Esophagus (tissue), 2 donors: ENCODE results near the gene PDZD8. TPM values are rescaled to one million over a fixed set of nuclear protein-coding genes. Genes with fewer than 3 reads are reported as not detected.

ENCODE experiments used
- H3K27ac ChIP-seq, 2 donors: one replicate each; pipeline ENCODE4 v1.5.1; 2013; ENCODE audit warnings: low read depth in 2 of 2, mild to moderate bottlenecking in 2 of 2, inconsistent platforms in 1 of 2, low read length in 1 of 2, moderate library complexity in 1 of 2
- H3K27me3 ChIP-seq, 2 donors: one replicate each; pipeline ENCODE4 v1.6.1; 2013; ENCODE audit warnings: low read length in 2 of 2, control low read depth in 1 of 2, mild to moderate bottlenecking in 1 of 2; ENCODE audit not compliant: insufficient read depth in 2 of 2, control insufficient read depth in 1 of 2
- H3K36me3 ChIP-seq, 2 donors: one replicate each; pipeline ENCODE4 v1.6.1; 2013; ENCODE audit warnings: low read length in 1 of 2; ENCODE audit not compliant: control insufficient read depth in 2 of 2, insufficient read depth in 2 of 2
- H3K4me1 ChIP-seq, 2 donors: one replicate each; pipeline ENCODE4 v1.6.1; 2013; ENCODE audit warnings: low read length in 1 of 2; ENCODE audit not compliant: control insufficient read depth in 2 of 2, insufficient read depth in 2 of 2
- H3K4me3 ChIP-seq, 2 donors: one replicate each; pipeline ENCODE4 v1.5.1; 2013; ENCODE audit warnings: low read length in 2 of 2, mild to moderate bottlenecking in 2 of 2, low read depth in 1 of 2, moderate library complexity in 1 of 2
- H3K9me3 ChIP-seq, 2 donors: one replicate each; pipeline ENCODE4 v1.6.1; 2013; ENCODE audit warnings: mild to moderate bottlenecking in 2 of 2, low read depth in 1 of 2, low read length in 1 of 2, moderate library complexity in 1 of 2; ENCODE audit not compliant: control insufficient read depth in 2 of 2, insufficient read depth in 1 of 2
- WGBS, 2 donors: extraction: QIAGEN DNeasy Blood & Tissue Kit; methylation state at CpG; one replicate each; pipeline ENCODE4 v1.1.7; 2013; 5-methylcytosine and 5-hydroxymethylcytosine counted together
- polyA plus RNA-seq, 2 donors: library from polyadenylated mRNA; stranded (reverse); fragments of 200-250 nt; gene quantifications; one replicate each; pipeline ENCODE4 v1.2.3, GENCODE V29; 2013
- donor health status: healthy with polysubstance abuse.
- donor health status: Bipolar disorder and iron deficiency.

Gene PDZD8
- polyA plus RNA-seq, 2 donors, result 2.9 to 6.8 TPM

DNA sequence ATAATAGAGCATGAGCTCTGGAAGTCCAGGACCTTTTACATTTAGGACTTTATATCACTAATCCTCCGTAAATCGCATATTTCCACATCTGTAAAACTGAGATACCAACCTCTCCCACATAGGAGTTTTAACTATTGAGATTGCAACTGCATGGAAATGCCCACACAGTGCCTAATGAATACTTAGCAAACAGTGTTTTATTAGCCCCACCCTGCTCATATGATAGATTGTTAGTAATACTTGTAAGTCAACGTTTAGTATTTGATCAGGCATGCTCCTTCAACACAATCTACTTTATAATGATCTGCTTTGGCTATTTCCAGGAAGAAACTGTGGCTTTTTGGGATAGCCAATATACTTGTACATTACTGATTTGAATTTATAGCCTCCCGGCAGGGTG is 8.5 kb downstream of the PDZD8 start:
- Histone ChIP-seq H3K4me3 (no peak overlapping the region), H3K9me3 (no peaks in the 10 kb centered on the region), H3K27ac (no peak overlapping the region), H3K27me3 (no peaks in the 10 kb centered on the region), H3K36me3 (no peaks in the 10 kb centered on the region), H3K4me1 (no peaks in the 10 kb centered on the region)
- 44 to 45% methylated on average over 4 of the region's 4 CpGs for WGBS, 2 donors

DNA sequence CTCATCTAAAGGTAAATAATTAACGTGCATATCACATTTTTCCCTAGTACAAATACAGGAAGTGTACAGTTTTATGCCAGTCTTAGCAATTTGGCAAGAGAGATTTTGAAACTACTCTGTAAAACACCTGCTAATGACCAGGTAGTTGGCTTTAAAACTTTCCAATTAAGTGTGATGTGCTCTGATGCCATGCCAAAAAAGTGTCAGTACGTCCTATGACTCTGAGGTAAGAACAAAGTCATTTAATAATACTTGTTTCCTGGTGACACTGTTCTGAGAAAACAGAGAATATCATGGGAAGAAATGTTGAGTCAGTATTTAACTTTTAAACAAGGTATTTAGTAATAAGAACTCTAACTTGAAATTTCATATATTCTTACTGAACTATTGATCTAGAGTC is 9.6 kb downstream of the PDZD8 start:
- no peaks in the 10 kb centered on the region for H3K9me3 ChIP-seq
- H3K27me3 ChIP-seq, result no peaks in the 10 kb centered on the region
- H3K4me1 ChIP-seq, result no peaks in the 10 kb centered on the region
- H3K27ac ChIP-seq, result no peak overlapping the region
- no peak overlapping the region for H3K4me3 ChIP-seq
- no peaks in the 10 kb centered on the region for H3K36me3 ChIP-seq
- 20 to 23% methylated on average over 2 of the region's 2 CpGs for WGBS, 2 donors

DNA sequence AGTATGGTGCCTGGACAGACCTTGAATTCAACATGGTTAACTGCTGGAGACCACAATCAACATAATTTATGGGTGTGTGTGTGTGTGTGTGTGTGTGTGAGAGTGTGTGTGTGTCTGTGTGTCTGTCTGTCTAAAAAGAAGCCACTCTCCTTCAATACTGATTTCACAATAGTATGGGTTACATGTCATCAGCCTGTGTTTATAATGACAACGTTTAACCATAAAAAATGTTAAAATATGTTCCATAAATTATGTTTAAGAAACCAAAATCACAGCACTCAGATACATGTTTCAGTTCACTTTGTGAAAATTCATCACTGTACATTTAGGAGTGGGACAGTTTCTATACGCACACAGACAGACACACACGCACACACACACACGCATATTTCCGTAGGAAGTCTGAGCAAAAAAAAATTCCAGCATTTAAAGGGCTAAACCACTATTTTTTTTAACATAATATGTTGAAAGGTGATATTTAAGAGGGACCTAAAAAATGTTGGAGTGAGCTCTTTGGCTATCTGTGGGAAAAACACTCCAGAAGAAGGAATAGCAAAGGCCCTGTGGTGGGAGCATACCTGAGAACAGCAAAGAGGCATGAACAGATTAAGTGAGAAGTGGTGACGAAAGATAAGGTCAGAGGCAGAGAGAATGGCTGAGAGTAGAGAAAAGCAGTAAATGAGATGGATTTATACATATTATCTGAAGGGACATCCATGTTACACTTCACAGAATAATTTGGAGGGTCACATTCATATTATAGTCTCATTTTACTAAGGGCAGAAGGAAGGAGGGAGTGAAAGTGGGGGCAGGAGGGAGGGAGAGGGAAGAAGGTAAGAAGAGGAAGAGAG is 10.9 kb downstream of the PDZD8 start:
- Histone ChIP-seq H3K27me3 (no peaks in the 10 kb centered on the region), H3K36me3 (no peaks in the 10 kb centered on the region), H3K27ac (no peak overlapping the region), H3K4me3 (no peak overlapping the region), H3K4me1 (no peaks in the 10 kb centered on the region), H3K9me3 (no peaks in the 10 kb centered on the region)
- WGBS, 2 donors, result 66 to 75% methylated on average over 6 of the region's 6 CpGs

DNA sequence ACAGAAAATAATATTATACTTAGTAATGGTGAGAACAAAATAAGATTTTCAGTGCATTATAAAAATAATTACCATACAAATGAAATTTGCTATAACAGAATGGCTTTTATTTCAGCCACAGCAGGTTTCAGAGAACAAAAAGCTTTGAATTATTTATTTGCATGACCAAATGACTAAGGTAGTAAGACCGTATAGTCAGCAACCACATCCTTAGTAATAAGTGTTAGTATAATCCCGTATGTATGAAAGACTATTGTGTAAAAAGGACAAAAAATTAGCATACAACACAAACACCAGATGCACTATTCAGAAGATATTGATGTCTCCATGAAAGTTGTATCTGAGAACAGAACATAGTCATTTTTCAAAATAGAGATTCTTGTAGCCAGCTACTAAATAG is 12.2 kb downstream of the PDZD8 start:
- H3K9me3 ChIP-seq, result no peaks in the 10 kb centered on the region
- H3K36me3 ChIP-seq, result no peaks in the 10 kb centered on the region
- H3K27me3 ChIP-seq, result no peaks in the 10 kb centered on the region
- 39 to 41% methylated on average over 2 of the region's 2 CpGs for WGBS, 2 donors
- H3K4me1 ChIP-seq, result no peaks in the 10 kb centered on the region
- no peak overlapping the region for H3K4me3 ChIP-seq
- H3K27ac ChIP-seq, result no peak overlapping the region

DNA sequence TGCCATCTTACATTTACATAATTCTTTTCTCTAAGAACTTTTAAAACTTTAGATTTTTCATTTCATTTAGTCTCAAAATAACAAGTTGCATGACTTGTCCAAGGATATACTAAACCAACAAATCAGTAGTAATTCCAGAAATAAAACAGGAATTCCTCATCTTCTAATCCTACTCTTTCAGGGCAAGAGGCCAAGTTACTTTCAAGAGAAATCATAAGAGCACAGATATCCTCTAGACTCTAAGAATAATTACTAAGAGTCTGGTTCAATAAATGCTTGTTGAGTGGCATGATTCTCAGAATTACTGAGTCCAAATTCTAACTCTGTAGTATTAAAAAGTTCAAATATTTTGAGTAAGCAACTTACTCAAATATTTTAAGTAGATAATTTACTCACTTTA is 12.9 kb downstream of the PDZD8 start:
- Histone ChIP-seq H3K27me3 (no peaks in the 10 kb centered on the region), H3K4me1 (no peaks in the 10 kb centered on the region), H3K36me3 (no peaks in the 10 kb centered on the region), H3K9me3 (no peaks in the 10 kb centered on the region), H3K4me3 (no peak overlapping the region), H3K27ac (no peak overlapping the region)

DNA sequence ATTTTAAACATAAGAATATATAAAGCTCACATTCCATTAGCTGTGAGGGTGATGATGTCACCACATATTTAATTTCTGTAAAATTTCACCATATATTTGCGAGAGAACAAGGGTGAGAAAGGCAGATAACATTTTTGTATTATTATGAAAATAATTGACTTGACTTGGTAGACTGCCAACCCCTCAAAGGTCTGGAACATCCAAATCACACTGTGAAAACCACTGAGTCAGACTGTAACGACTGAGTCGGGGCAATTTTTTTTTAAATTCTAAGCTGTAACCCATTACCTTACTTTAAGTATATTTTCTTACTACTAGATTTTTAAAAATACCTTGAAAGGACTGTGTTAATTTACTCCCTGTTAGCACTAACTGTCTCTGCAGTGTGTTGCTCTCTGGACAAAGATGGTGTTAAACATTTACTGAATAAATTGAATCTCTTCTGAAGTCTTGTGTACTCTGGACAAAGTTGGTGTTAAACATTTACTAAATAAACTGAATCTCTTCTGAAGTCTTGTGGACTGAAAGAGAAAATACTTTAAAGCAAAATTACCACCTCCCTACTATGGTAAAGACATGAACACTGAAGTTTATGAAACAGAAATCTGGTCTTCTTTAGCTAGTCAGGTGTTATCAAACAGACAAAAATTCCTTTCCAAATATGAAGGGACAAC is 14.1 kb downstream of the PDZD8 start:
- no peaks in the 10 kb centered on the region for H3K36me3 ChIP-seq
- 35 to 43% methylated on average over 3 of the region's 3 CpGs for WGBS, 2 donors
- H3K4me3 ChIP-seq, result no peak overlapping the region
- no peak overlapping the region for H3K27ac ChIP-seq
- H3K4me1 ChIP-seq, result no peaks in the 10 kb centered on the region
- no peaks in the 10 kb centered on the region for H3K27me3 ChIP-seq
- no peaks in the 10 kb centered on the region for H3K9me3 ChIP-seq

DNA sequence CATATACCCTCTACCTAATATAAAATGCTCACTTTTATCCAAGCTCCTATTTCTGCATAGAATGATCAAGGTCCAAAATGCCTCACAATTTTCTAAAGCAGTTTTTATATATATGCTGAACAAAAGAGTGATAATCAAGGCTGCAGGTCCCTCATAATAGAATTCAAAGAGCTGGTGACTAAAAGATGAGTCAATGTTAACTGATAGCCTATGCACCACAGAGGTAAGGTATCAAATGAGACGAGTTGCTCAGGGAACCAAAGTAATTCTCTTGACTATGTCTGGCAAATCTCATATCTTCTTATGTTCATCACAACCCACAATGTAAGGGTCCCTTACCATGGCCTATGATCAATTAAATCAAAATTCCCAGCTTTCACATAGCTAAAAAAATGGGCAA is 15.2 kb downstream of the PDZD8 start:
- Histone ChIP-seq H3K9me3 (no peaks in the 10 kb centered on the region), H3K27ac (no peak overlapping the region), H3K4me3 (no peak overlapping the region), H3K4me1 (no peaks in the 10 kb centered on the region), H3K27me3 (no peaks in the 10 kb centered on the region), H3K36me3 (no peaks in the 10 kb centered on the region)
- 32 to 52% methylated on average over 1 of the region's 1 CpG for WGBS, 2 donors

DNA sequence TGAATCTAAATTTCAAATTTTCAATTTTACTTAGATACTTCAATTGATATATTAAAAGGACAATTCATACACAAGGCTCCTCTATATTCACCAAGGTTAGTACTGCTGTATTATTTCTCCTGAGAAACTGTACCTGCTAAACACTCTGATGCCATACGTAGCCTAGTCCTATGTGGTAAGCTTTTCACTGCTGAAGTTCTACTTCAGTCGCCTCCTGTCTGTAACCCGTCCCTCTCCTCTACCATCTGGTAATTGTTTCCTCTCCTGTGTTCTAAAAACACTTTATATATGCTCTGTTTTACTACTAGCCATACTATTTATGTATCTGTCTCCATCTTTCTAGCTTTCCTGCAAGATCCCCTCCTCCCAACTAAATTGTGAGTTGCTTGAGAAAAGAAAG is 20.2 kb downstream of the PDZD8 start:
- WGBS, 2 donors, result 75 to 77% methylated on average over 3 of the region's 3 CpGs
- no peaks in the 10 kb centered on the region for H3K4me1 ChIP-seq

DNA sequence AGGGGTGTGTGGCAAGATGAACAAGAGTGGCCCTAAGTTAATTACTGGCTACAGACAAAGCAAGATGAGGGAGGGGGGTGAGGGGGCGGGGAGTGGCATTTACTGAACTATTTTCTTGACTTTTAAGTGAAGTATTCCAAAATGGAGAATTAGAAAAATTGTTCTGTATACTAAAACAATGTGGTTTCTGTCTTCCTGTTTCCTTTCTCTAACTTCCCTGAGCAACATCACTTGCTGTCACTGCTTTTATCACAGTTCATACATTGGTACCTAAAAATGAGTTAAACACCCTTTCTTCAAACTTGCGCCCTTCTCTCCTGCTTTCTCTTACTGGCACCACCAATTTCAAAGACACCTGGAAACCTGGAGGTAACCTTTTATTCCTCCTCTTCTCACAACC is 21.6 kb downstream of the PDZD8 start:
- Histone ChIP-seq H3K4me3 (no peak overlapping the region), H3K27ac (no peak overlapping the region), H3K9me3 (no peaks in the 10 kb centered on the region), H3K36me3 (no peaks in the 10 kb centered on the region), H3K27me3 (no peaks in the 10 kb centered on the region), H3K4me1 (no peaks in the 10 kb centered on the region)
- 83 to 89% methylated on average over 2 of the region's 2 CpGs for WGBS, 2 donors

More for the DNA sequence above, 20.2 kb downstream of the PDZD8 start:
- Histone ChIP-seq H3K36me3 (no peaks in the 10 kb centered on the region), H3K9me3 (no peaks in the 10 kb centered on the region), H3K27ac (no peak overlapping the region), H3K4me3 (no peak overlapping the region), H3K27me3 (no peaks in the 10 kb centered on the region)

DNA sequence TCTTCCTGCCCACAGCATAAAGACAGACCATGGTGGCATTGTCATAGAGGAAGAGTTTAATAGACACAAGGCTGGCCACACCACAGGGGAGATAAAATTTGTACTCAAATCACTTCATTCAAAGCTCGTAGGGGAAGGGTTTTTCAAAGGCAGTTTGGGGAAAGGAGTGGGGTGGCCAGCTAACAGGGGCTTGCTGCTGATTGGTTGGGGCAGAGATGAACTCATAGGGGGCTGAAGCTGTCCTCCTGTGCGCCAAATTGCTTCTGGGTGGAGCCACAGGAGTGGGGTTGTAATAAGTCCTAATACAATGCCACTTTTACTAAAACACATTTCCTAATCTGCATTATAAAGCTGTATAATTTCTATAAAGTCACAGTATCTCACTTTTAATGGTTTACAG is 22.5 kb downstream of the PDZD8 start:
- Histone ChIP-seq H3K27ac (no peak overlapping the region), H3K4me3 (no peak overlapping the region), H3K9me3 (no peaks in the 10 kb centered on the region), H3K36me3 (no peaks in the 10 kb centered on the region), H3K4me1 (peaks cover 0 to 2% of the 10 kb centered on the region in 2 donors), H3K27me3 (no peaks in the 10 kb centered on the region)
- WGBS, 2 donors, result 93 to 97% methylated on average over 2 of the region's 2 CpGs
